ENCODE measurements around the gene SGMS1. TPM values are rescaled to one million over a fixed set of nuclear protein-coding genes. Genes with fewer than 3 reads are reported as not detected.

Gene SGMS1
- total and polyA plus RNA-seq, 2 donors (not counting 1 experiment from before 2014, with no cell fraction given): 10.0 to 43.5 TPM

DNA sequence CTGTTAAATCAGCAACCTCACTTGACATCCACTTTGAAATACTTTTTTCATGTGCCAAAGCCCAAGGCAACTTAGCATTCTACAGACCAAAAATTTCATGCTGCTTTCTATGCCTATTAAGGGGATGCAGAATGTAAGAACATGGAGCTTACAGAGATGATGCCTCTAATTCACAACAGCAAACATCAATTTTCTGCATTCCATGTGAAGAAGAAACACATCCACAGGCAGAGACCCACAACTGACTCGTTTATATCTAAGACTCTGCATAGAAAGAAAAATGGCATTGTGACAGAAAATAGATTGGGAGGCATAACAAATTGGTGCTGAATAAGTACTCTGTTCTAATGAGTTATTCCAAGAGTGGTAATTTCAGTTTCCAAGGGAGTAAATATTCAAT is 107.6 kb downstream of the SGMS1 start:
- no peak overlapping the region for H3K4me3 Mint-ChIP-seq

DNA sequence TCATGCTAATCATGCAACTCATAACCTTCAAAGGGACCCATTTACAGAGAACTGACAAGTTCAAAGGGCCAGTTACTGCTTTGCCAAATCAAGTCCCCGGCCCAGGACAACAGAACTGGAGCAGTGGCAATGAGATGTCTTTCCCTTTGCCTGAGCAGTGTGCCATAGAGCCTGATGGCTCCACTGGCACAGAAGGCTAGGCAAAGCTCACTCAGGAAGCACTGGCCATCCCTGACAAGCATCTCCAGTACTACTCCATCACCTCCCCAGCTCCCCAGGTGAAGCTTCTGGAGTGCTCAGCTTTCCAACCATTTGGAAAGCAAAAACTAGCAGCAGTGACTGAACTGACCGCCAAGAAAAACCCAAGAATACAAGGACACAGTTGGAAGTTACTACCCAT is 108.3 kb downstream of the SGMS1 start:
- intact Hi-C loops (cut with micrococcal nuclease): no loop called here
- Histone ChIP-seq H3K9me3 (ENCODE audit: control extremely low read depth in 1 of 3, control insufficient read depth in 2 of 3, insufficient read depth in 1 of 3, low read length in 2 of 3) (no peaks in the 10 kb centered on the region), H4K20me1 (ENCODE audit: control insufficient read depth, insufficient read depth, low read length, poor library complexity, severe bottlenecking) (peaks cover 28% of the 10 kb centered on the region), H2AFZ (ENCODE audit: insufficient read depth, low read depth, low read length, poor library complexity, severe bottlenecking) (no peak overlapping the region), H3K27me3 (replicated peaks in 1 of 4; ENCODE audit: control extremely low read depth in 1 of 4, control insufficient read depth in 3 of 4, insufficient read depth in 4 of 4, low read length in 3 of 4) (no peaks in the 10 kb centered on the region), H3K27ac (ENCODE audit: low read length in 2 of 2) (no peak overlapping the region), H3K36me3 (replicated peaks in 1 of 2; ENCODE audit: control extremely low read depth in 1 of 2, control insufficient read depth in 1 of 2, extremely low read depth in 1 of 2, insufficient read depth in 2 of 2, low read length in 1 of 2) (peaks cover 0 to 7% of the 10 kb centered on the region in 2 experiments), H3K9ac (ENCODE audit: low read length) (no peak overlapping the region), H3K4me1 (ENCODE audit: control insufficient read depth in 2 of 2, insufficient read depth in 2 of 2, low read length in 2 of 2) (peaks cover 17% of the 10 kb centered on the region in 2 donors), H3K4me2 (replicated peaks; ENCODE audit: low read depth, low read length, poor library complexity, severe bottlenecking) (no peak overlapping the region), H3K79me2 (ENCODE audit: control insufficient read depth, insufficient read depth, low read length) (peaks cover 37% of the 10 kb centered on the region), H3K4me3 (ENCODE audit: control extremely low read depth in 1 of 5, extremely low read depth in 1 of 5, insufficient read depth in 1 of 5, low read depth in 2 of 5, low read length in 4 of 5) (no peak overlapping the region)
- POLR2A ChIA-PET: no interaction called here
- Mint-ChIP-seq H3K27ac (no peak overlapping the region), H3K9me3 (ENCODE audit: insufficient read depth) (no peaks in the 10 kb centered on the region), H3K4me1 (peaks cover 31% of the 10 kb centered on the region), H3K27me3 (no peaks in the 10 kb centered on the region), H3K4me3 (no peak overlapping the region)
- TF ChIP-seq EZH2 (IDR thresholded peaks at IDR 0.05; ENCODE audit: borderline replicate concordance, insufficient read depth, low read depth, low read length, poor library complexity, severe bottlenecking): no peak
- TF ChIP-seq, protein P1, sequence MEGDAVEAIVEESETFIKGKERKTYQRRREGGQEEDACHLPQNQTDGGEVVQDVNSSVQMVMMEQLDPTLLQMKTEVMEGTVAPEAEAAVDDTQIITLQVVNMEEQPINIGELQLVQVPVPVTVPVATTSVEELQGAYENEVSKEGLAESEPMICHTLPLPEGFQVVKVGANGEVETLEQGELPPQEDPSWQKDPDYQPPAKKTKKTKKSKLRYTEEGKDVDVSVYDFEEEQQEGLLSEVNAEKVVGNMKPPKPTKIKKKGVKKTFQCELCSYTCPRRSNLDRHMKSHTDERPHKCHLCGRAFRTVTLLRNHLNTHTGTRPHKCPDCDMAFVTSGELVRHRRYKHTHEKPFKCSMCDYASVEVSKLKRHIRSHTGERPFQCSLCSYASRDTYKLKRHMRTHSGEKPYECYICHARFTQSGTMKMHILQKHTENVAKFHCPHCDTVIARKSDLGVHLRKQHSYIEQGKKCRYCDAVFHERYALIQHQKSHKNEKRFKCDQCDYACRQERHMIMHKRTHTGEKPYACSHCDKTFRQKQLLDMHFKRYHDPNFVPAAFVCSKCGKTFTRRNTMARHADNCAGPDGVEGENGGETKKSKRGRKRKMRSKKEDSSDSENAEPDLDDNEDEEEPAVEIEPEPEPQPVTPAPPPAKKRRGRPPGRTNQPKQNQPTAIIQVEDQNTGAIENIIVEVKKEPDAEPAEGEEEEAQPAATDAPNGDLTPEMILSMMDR (IDR thresholded peaks at IDR 0.05): no peak
- ATAC-seq (ENCODE audit: low read depth) (no peak), DNase-seq (no peak)
- 92% methylated on average over 1 of the region's 2 CpGs for WGBS (ENCODE audit: insufficient coverage)
- CTCF ChIA-PET: interaction anchor here (1.1 kb wide), 1 partner anchor 19 kb away, joined by 3 read pairs; no protein-coding TSS in a partner anchor

More for the DNA sequence above, 107.6 kb downstream of the SGMS1 start:
- no peak overlapping the region for H2AFZ ChIP-seq (ENCODE audit: insufficient read depth, low read depth, low read length, poor library complexity, severe bottlenecking)
- ChIA-PET POLR2A (no interaction called here), CTCF (interaction anchor here (1.1 kb wide), 1 partner anchor 19 kb away, joined by 3 read pairs; no protein-coding TSS in a partner anchor)
- DNase-seq: no peak
- H3K9me3 ChIP-seq (ENCODE audit: control extremely low read depth in 1 of 3, control insufficient read depth in 2 of 3, insufficient read depth in 1 of 3, low read length in 2 of 3): no peaks in the 10 kb centered on the region
- peaks cover 32% of the 10 kb centered on the region for H4K20me1 ChIP-seq (ENCODE audit: control insufficient read depth, insufficient read depth, low read length, poor library complexity, severe bottlenecking)
- TF ChIP-seq, protein P1 (IDR thresholded peaks at IDR 0.05): no peak
- no peak for TF ChIP-seq EZH2 (IDR thresholded peaks at IDR 0.05; ENCODE audit: borderline replicate concordance, insufficient read depth, low read depth, low read length, poor library complexity, severe bottlenecking)
- H3K4me2 ChIP-seq (replicated peaks; ENCODE audit: low read depth, low read length, poor library complexity, severe bottlenecking): no peak overlapping the region
- Mint-ChIP-seq H3K9me3 (ENCODE audit: insufficient read depth) (no peaks in the 10 kb centered on the region), H3K27me3 (no peaks in the 10 kb centered on the region), H3K27ac (no peak overlapping the region), H3K4me1 (peaks cover 27% of the 10 kb centered on the region)
- no peaks in the 10 kb centered on the region for H3K27me3 ChIP-seq (replicated peaks in 1 of 4; ENCODE audit: control extremely low read depth in 1 of 4, control insufficient read depth in 3 of 4, insufficient read depth in 4 of 4, low read length in 3 of 4)
- no peak for ATAC-seq (ENCODE audit: low read depth)
- H3K4me3 ChIP-seq (ENCODE audit: control extremely low read depth in 1 of 5, extremely low read depth in 1 of 5, insufficient read depth in 1 of 5, low read depth in 2 of 5, low read length in 4 of 5): no peak overlapping the region
- peaks cover 0 to 7% of the 10 kb centered on the region in 2 experiments for H3K36me3 ChIP-seq (replicated peaks in 1 of 2; ENCODE audit: control extremely low read depth in 1 of 2, control insufficient read depth in 1 of 2, extremely low read depth in 1 of 2, insufficient read depth in 2 of 2, low read length in 1 of 2)
- peaks cover 31% of the 10 kb centered on the region for H3K79me2 ChIP-seq (ENCODE audit: control insufficient read depth, insufficient read depth, low read length)
- WGBS (ENCODE audit: insufficient coverage): no CpG with 5 or more reads among the region's 1 CpG
- no peak overlapping the region for H3K9ac ChIP-seq (ENCODE audit: low read length)
- H3K4me1 ChIP-seq (ENCODE audit: control insufficient read depth in 2 of 2, insufficient read depth in 2 of 2, low read length in 2 of 2): peaks cover 17% of the 10 kb centered on the region in 2 donors
- no peak overlapping the region for H3K27ac ChIP-seq (ENCODE audit: low read length in 2 of 2)
- intact Hi-C loops (cut with micrococcal nuclease): no loop called here
